Central memory CD4-positive, alpha-beta T cell (primary cell): ENCODE data around the gene F11.
"Not testable (repeated sequence)": the region's sequence is repeated elsewhere in the genome, so short reads cannot be mapped to it uniquely, and the experiment has no call there.

Source experiments
- DNase-seq: peaks from one replicate; pipeline ENCODE4 v3.0.0; 2022
- total RNA-seq, 3 experiments: gene quantifications; one replicate each; lab custom pipeline; 2026; lab: John Stamatoyannopoulos, UW

F11 gene
- total RNA-seq, result 0 to 0.58 (median 0.11) reads per million in 3 experiments

DNA sequence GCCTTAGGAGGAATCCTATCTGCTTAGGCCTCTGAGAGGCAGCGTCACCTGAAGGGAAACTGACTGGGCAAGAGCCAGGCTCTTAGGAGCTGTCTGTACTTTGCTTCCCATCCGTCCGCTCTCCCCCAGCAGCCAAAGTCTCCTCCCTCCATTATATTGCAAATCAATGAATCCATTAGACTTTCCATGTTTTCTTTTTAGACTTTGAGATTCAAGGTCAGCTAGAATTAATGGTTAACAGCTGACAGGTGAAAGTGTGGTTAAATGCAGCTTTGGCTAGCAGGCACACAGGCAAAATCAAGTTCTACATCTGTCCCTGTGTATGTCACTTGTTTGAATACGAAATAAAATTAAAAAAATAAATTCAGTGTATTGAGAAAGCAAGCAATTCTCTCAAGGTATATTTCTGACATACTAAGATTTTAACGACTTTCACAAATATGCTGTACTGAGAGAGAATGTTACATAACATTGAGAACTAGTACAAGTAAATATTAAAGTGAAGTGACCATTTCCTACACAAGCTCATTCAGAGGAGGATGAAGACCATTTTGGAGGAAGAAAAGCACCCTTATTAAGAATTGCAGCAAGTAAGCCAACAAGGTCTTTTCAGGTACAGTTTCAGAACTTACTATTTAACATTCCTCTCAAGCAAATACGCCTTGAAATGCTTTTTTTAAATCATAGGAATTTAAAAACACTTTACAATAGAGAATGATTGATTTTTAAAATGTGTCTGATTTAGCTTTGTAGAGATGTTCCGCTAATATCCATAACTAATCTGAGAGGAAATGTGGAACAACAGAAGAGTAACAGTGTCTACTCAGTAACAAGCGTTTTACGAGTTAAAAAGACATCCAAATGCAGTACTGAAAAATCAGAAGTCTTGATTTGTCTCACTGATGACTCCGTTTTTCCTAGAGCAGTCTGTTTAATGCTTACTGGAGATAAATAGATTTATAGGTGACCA lies at the start of gene F11:
F11 (plus strand) TSS at position 507 of the 970 bp plus-strand sequence. CDS start 948 bp downstream, outside the sequence.
- DNase-seq, result no peak

DNA sequence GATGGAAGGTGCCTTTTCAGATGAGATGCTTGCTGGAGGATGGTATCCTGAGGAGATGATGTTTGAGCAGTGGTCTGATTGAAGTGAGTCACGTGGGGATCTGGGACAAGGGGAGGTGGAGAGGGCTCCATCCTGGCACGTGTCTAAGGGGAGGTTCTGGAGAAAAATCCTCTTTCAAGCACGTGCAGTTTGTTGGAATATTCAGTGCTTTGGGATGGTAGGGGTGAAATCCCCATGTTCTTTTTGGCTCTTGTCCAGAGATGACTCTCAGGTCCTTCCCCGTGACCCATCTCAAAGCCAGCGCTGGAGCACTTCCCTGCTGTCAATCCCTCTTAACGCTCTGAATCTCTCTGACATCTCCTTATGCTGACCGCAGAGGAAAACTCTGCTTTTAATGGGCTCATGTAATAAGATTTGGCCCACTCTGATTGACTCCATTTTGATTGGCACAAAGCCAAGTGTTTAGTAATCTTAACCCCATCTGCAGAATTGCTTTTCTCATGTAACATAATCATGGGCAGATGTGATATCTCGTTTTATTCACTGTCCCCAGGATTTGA lies 49.4 kb upstream of the F11 start:
- DNase-seq, result no peak

DNA sequence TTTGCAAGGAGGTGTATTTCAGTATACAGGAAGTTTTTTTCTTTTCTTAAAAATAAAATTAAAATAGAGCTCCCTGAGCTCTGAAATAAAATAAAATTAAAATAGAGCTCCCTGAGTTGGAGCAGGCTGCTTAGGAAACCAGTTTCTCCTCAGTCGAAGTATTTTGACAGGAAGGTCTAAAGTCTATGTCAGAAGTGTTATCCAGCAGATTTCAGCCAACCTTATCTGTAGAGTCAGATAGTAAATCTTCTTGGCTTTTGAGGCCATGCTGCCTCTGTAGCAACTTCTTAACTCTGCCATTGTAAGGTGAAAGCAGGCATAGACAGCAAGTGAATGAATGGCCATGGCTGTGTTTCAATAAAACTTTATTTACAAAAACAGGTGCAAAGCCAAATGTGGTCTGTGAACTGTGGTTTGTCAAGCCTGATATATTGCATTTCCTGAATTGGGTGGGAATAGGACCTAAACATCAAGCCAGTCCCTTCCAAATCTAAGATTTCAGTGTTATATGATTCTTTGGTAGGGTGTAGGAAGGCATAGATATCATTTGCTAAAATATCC lies 48.2 kb upstream of the F11 start:
- DNase-seq, result no peak

DNA sequence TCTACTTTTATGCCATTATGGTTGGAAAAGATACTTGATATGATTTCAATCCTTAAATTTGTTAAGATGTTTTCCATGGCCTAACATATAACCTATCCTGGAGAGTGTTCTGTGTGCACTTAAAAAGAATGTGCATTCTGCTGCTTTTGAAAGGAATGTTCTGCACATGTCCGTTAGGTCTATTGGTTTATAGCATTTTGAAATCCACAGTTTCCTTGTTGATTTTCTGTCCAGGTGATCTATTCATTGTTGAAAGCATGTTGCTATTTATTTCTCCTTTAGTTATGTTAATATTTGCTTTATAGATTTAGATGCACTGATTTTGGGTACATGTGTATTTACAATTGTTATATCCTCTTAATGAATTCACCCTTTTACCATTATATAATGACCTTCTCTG lies 44.4 kb upstream of the F11 start:
- no peak for DNase-seq

DNA sequence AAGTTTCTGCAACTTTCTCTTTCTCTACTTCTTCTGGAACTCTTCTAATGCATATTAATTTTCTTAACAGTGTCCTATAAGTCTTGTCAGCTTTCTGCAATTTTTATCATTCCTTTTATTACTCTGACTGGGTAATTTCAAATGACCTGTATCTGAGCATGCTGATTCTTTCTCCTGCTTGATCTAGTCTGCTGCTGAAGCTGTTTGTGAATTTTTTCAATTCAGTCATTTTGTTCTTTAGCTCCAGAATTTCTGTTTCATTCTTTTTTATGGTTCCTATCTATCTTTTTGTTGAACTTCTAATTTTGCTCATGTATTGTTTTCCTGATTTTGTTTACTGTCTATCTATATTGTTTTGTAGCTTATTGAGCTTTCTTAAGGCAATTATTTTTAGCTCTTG lies 40.1 kb upstream of the F11 start:
- DNase-seq, result no peak

DNA sequence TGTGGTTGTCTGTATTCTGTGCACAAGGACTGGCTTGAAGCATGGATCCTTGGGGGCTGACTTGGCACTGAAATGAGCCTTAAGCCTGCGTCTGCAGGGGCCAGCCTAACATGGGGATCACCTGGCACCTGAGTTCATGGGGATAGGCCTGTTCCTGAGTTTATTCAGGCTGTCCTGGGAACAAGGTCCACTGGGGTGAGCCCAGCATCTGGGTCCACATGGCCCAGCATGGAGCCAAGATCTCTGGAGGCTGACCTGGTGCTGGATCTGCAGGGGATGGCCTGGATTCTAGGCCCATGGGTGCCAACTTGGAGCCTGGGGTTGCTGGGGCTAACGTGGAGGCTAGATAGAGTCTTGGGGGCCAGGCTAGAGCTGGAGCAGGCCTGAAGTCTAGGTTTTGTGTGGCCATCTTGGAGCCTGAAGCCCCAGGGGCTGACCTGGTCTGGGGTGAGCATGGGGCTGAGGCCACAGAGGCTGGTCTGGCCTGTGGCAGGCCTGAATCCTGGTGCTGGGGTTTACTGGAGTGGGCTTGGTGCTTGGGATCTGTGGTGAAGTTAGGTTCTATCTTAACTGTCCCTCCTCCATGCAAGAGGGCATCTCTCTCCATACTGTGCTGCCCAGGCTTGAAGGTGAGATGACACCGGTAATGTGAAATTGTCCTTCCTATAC lies 39.3 kb upstream of the F11 start:
- DNase-seq, result no peak

DNA sequence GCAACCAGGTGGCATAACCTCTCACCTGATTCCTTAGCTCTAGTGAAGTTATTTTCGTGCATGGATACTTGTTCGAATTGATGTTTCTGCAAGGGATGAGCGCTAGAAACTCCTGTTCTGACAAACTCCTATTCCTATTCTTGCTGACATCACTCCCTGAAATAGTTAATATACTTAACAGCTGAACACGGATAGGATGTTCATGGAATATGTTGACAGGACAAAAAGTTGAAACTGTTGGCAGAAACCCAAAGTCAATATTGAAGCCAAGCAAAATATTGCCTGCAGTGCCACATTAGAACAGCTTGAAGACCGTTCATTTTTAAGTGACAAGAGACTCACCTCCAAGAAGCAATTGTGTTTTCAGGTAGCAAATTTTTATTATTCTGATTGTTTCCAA lies 38.8 kb upstream of the F11 start, which contains the start of gene KLKB1:
KLKB1 (plus strand) TSS at position 287 of the 400 bp plus-strand sequence. CDS start 689 bp downstream, outside the sequence.
- no peak for DNase-seq

DNA sequence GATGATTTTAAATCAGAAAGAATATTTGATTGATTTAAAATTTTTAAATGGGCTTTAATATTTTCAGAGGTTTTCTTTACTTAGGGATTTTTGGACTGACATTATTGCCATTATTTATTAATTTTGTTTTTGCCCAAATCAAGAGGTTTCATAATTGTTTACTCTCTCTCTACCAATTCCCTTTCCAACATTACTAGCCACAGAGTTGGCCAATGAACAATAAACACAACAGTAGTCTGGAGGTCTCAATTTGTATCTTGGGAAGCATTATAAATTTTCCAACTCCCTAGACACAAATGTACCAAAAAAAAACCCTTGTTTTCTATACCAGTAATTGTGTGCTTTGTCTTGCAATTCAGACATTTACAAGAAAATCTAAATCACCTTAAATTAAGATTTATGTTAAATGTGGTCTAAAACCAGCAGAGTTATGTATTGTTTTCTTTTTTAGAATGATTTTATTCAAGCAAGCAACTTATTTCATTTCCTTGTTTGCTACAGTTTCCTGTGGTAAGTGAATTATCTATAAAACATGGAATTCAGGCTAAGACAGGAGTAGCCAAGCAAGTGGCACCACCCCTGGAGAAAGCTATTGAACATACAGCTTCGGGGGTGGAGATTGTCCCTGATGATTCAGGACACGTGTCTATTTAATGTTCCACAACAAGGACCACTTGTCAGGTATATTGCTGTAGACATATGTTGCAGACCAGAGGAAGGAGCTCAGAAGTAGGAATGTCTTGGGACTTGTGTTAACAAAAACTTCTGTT lies 38.1 kb upstream of the F11 start:
- DNase-seq, result no peak

DNA sequence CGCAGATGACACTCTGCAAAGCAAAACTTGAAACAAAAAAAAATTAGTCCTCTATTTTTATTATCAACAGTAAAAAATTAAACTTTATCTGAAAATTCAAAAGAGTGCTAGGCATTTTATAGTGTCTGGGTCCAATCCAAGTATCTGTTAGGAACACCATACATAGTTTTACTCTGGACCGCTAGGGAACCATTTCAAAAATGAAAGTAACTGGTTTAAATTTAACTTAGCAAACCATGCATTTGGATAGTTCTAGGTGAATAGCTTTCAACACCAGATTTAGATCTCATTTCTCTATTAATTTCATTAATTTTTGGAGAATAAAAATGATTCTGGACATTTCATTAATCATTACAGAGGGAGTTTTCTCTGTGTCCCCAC lies 37.5 kb upstream of the F11 start:
- DNase-seq, result no peak

DNA sequence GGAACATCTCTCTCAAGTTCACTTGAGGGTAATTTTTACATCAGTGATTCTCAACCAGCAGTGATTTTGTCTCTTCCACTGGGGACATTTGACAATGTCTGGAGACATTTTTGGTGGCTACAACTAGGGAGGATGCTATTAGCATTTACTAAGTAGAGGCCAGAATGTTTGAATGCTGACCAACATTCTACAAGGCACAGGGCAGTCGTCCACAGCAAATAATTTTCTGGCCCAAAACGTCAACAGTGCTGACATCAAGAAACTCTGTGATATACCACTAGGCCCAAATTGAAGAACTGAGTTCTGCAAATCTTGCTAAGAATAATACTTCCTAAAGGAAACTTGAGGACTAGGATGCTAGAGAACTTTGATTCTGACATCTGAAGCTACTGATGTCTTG lies 31.6 kb upstream of the F11 start:
- DNase-seq, result no peak

DNA sequence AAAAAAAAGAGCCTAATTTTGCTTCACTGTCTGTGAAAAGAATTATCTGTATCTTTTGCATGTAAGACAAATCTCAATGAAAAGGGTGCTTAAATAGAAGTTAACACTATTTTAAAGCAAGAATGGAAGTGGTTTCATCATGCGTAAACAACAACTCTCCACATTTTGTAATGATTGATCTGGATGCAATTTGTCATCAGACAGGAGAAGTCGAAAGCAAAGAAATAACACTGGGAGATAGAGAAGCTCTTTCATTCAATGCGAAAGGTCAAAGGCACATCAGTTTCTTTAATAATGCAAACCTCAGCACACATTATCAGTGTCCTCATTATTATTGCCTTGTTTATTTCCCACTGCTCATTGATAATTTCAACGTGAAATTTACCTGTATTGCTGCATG lies 29.9 kb upstream of the F11 start:
- DNase-seq, result no peak

DNA sequence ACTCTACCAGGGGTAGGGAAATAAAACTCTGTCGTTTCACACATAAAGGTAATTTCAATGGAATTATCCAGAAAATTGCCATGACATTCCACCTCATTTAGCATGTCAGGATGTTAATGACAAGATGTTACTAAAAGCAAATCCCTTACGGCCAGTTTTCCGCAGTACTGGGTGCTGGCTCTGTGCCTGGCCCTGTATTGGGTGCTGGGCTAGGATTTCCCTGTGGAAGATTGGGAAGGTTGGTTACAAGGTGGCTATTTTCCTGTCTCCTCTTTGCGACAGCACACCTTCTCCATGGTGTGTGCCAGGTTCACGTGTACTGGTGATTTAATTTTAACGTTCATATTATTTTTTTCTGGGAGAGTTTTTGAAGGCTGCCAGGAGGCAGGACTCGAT lies 25.5 kb upstream of the F11 start:
- DNase-seq, result no peak

DNA sequence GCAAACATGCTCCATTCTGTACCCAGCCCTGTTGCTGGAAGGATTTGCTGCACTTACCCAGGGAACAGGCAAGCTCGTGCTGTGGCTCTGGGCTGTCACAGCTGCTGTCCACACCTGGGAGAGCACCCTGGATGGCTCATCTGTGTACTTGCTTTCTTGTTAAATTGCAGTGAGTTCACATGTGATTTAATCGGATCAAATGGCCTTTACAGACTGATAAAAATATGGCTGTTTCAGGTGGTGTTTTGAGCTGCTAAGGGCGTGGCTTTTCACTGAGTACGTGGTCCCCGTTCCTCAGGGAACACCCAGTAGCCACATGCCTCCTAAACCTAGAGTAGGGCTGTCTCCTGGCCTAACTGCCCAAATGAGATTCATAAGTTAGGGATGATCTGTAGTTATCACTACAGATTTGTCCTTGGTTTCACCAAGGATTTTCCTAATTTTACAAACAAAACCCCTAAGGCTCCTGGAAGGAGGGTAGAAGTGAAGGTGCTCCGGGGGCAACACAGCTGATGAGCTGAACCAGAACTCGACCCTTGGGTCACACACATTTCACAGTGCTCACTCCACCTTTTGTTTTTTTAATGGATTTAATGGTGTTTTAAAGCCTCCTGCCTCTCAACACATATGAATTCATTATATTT lies 25.0 kb upstream of the F11 start:
- no peak for DNase-seq

DNA sequence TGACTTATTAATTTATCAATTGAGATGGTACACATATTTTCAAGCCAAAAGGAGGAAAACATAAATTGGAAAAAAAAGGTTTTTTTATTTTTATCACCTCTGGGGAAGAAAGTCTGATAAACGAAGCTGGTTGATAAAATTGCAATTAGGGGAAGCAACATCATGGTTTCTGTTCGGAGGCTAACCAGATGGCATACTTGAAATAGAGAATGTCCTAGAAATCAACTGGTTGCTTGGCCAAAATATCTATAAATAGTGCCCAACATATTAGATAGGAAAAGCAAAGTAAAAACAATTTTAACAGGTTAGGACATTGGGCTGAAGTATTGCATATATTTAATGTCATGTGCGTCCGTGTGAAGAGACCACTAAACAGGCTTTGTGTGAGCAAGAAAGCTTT lies 24.4 kb upstream of the F11 start:
- no peak for DNase-seq

DNA sequence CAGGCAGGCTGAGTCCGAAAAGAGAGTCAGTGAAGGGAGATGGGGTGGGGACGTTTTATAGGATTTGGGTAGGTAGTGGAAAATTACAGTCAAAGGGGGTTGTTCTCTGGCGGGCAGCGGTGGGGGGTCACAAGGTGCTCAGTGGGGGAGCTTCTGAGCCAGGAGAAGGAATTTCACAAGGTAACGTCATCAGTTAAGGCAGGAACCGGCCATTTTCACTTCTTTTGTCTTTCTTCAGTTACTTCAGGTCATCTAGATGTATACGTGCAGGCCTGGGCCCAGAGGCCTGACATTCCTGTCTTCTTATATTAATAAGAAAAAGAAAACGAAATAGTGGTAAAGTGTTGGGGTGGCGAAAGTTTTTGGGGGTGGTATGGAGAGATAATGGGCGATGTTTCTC lies 24.0 kb upstream of the F11 start:
- DNase-seq, result not testable (repeated sequence)

DNA sequence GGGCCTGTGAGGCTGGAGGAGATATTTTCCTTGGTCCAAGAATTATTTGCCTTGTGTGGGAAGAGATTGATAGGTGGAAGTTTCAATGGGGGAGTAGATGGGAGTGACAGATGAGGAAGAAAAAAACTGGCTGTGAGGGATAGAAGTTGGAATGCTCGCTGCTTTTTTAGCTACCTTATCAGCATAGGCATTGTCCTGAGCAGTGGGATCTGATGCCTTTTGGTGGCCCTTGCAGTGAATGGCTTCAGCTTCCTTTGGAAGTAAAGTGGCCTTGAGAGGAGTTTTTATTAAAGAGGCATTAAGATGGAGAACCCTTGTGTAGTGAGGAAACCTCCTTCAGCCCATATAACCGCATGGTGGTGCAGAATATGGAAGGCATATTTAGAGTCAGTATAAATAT lies 22.7 kb upstream of the F11 start:
- DNase-seq, result no peak

DNA sequence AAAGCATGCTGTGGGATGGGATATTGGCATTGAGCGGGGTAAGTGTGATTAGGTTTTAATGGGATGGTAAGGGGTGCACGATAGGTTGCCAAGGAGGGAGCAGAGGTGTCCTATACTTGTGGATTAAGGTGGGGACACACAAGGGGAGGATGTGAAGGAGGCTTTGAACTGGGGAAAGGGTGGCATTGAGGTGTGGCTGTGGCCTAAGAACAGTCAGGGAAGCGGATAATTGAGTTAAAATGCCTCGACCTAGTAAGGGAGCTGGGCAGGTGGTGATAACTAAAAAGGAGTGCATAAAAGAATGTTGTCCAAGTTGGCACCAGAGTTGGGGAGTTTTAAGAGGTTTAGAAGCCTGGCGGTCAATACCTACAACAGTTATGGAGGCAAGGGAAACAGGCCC lies 21.2 kb upstream of the F11 start:
- no peak for DNase-seq

DNA sequence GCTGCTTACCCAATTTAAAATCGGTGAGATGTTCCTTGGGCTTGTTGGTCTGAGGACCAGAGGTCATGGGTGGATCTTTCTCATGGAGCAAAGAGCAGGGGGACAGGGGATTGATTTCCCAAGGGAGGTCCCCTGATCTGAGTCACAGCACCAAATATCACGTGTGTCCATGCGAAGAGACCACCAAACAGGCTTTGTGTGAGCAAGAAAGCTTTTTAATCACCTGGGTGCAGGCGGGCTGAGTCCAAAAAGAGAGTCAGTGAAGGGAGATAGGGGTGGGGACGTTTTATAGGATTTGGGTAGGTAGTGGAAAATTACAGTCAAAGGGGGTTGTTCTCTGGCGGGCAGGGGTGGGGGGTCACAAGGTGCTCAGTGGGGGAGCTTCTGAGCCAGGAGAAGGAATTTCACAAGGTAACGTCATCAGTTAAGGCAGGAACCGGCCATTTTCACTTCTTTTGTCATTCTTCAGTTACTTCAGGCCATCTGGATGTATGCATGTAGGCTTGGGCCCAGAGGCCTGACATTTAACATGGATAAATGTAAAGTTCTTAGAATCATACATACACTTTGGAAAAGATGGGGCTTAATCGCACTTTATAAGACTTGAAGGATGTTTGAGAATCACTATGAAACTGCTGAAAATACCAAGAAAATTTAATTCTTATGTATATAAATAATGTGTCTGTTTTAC lies 18.8 kb upstream of the F11 start:
- DNase-seq, result not testable (repeated sequence)

DNA sequence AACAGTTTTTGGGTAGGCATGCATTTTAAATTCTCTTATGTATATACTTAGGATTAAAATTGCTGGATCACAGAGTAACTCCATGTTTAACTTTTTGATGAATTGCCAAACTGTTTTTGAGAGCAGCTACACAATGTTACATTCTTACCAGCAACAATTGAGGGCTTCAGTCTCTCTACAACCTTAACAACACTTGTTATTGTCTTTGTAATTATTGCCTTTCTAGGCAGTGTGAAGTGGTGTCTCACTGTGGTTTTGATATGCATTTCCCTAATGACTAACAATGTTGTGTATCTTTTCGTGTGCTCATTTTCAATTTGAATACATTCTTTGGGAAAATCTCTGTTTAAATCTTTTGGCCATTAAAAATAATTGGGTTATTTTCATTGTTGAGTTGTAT lies 17.3 kb upstream of the F11 start:
- DNase-seq, result no peak

DNA sequence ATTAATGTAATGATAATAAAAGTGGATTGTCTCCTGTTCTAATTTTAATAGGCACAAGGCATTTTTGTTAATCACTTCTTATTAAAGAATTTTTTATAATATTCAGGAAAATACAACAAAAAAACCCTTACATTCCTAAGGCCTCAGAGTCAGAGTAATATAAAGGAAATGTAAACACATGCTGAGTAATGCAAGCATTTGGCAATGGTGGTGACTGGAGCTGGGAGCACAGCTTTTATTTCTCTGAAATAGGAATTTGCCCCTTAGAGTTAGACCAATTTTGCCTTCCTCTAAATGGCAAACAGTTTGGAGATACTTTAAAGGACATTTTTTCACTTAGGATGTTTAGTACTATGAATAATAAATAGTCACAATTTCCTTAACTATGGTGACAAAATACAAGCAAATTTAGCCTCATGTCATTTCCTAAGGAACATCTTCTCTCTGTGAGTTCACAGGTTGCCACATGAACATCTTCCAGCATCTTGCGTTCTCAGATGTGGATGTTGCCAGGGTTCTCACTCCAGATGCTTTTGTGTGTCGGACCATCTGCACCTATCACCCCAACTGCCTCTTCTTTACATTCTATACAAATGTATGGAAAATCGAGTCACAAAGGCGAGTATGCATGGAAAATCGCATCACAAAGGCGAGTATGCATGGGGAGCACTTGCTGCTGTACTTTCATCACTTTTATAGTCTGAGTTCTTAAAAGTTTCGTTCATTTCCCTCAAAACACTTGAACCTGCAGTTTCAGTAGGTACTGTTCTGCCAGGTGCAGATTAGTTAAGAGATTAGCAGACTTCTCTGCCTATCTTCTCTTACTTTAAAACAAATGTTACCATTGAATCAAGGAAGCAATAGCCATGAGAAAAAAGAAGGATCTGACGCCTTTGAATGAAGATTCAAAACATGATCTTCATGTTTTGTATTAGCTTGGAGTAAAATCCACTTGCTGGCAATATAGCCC lies 15.9 kb upstream of the F11 start:
- no peak for DNase-seq
